HUES48 (cell line): ENCODE data around the gene SKP1.

Experiments
- H3K27ac ChIP-seq: one replicate; pipeline ENCODE4 v1.7.0; 2013; ENCODE audit warnings: low read depth, low read length, inconsistent platforms
- H3K27me3 ChIP-seq: 2 replicates; pipeline ENCODE4 v1.6.1; 2013; ENCODE audit warnings: mild to moderate bottlenecking, low read length; ENCODE audit not compliant: control insufficient read depth, insufficient read depth
- H3K36me3 ChIP-seq: 2 replicates; pipeline ENCODE4 v1.6.1; 2013; ENCODE audit warnings: low read length; ENCODE audit not compliant: control insufficient read depth, insufficient read depth
- H3K4me1 ChIP-seq: 2 replicates; pipeline ENCODE4 v1.6.1; 2013; ENCODE audit warnings: mild to moderate bottlenecking, low read length; ENCODE audit not compliant: control insufficient read depth, insufficient read depth
- H3K4me3 ChIP-seq: 2 replicates; pipeline ENCODE4 v1.5.1; 2013; ENCODE audit warnings: mild to moderate bottlenecking, low read depth, low read length
- H3K9ac ChIP-seq: 2 replicates; pipeline ENCODE4 v1.6.1; 2013; ENCODE audit warnings: mild to moderate bottlenecking, low read depth, low read length, moderate library complexity
- H3K9me3 ChIP-seq: 2 replicates; pipeline ENCODE4 v1.6.1; 2013; ENCODE audit warnings: low read length; ENCODE audit not compliant: control insufficient read depth, insufficient read depth

Gene SKP1

GRCh38 chr5:134148986-134149539 lies 27.7 kb downstream of the SKP1 start:
- Histone ChIP-seq H3K9ac (no peak overlapping the region), H3K27me3 (no peaks in the 10 kb centered on the region), H3K9me3 (no peaks in the 10 kb centered on the region), H3K4me3 (no peak overlapping the region), H3K27ac (no peak overlapping the region), H3K4me1 (no peaks in the 10 kb centered on the region), H3K36me3 (peaks cover 87% of the 10 kb centered on the region)

DNA sequence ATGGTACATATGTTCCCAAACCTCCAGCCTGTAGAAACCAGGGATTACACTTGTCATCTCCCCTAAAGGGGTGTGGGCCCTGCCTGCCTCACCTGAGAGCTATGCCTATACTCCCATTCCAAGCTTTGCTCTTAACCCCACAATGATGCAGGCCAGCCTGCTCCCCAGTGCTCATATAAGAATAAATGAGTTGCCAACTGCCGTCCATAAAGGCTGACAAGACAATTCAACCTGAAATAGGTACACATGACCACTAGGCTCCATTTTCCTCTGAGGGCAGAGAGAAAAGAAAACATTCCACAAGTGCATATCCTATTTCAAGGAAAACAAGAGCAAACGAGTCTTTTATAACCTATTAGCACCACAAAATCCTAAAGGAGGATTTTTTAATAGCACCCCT lies 28.4 kb downstream of the SKP1 start:
- no peaks in the 10 kb centered on the region for H3K9me3 ChIP-seq
- H3K9ac ChIP-seq = no peak overlapping the region
- H3K36me3 ChIP-seq = peaks cover 87% of the 10 kb centered on the region
- H3K4me3 ChIP-seq = no peak overlapping the region
- H3K4me1 ChIP-seq = no peaks in the 10 kb centered on the region
- H3K27ac ChIP-seq = no peak overlapping the region
- H3K27me3 ChIP-seq = no peaks in the 10 kb centered on the region

- no peaks in the 10 kb centered on the region for H3K9me3 ChIP-seq
- no peaks in the 10 kb centered on the region for H3K27me3 ChIP-seq
- H3K4me3 ChIP-seq = no peak overlapping the region
- H3K9ac ChIP-seq = no peak overlapping the region
- no peak overlapping the region for H3K27ac ChIP-seq
- H3K4me1 ChIP-seq = no peaks in the 10 kb centered on the region
- peaks cover 85% of the 10 kb centered on the region for H3K36me3 ChIP-seq
Observed at GRCh38 chr5:134146651-134147518, 29.9 kb downstream of the SKP1 start.

DNA sequence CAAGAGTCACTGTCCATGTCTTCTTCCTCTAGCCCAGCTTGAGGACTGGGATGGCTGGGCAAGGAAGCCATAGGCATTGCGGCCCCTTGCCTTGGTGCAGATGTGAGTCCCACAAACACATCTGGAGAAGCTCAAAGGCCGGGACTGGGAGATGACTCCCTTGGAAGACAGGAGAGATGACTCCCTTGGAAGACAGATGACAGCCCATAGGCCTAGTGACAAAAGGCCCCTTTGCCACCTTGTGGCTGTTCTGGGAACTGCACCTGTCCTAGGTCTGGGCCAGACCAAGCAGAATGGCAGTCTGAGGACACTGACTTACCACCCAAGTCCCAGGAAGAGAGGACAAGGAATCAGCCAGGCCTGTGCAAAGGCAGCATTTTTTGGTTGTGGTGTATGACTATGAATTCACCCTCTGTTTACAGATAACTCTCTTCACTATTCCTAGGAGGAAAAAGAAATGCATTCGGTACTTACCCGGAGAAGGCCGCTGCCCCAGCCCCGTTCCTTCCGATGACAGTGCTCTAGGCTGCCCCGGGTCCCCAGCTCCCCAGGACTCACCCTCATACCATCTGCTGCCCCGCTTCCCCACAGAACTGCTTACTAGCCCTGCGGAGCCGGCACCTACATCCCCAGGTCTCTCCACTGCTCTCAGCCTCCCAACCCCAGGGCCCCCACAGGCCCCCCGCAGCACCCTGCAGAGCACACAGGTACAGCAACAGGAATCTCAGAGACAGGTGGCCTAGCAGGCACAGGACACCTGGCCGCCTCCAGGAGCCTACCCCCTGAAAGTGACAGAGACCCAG lies 30.8 kb downstream of the SKP1 start:
- no peak overlapping the region for H3K27ac ChIP-seq
- no peaks in the 10 kb centered on the region for H3K9me3 ChIP-seq
- H3K9ac ChIP-seq = no peak overlapping the region
- H3K4me1 ChIP-seq = no peaks in the 10 kb centered on the region
- no peak overlapping the region for H3K4me3 ChIP-seq
- H3K27me3 ChIP-seq = no peaks in the 10 kb centered on the region
- peaks cover 84% of the 10 kb centered on the region for H3K36me3 ChIP-seq

GRCh38 chr5:134145041-134145757 lies 31.6 kb downstream of the SKP1 start:
- Histone ChIP-seq H3K9me3 (no peaks in the 10 kb centered on the region), H3K9ac (no peak overlapping the region), H3K4me3 (no peak overlapping the region), H3K27ac (no peak overlapping the region), H3K36me3 (peaks cover 80% of the 10 kb centered on the region), H3K4me1 (peaks cover 2% of the 10 kb centered on the region; the same call in 1 of the 2 replicates), H3K27me3 (no peaks in the 10 kb centered on the region)

GRCh38 chr5:134143944-134144941 lies 32.5 kb downstream of the SKP1 start:
- no peak overlapping the region for H3K9ac ChIP-seq
- no peak overlapping the region for H3K27ac ChIP-seq
- peaks cover 3% of the 10 kb centered on the region; the same call in 1 of the 2 replicates for H3K4me1 ChIP-seq
- H3K9me3 ChIP-seq = no peaks in the 10 kb centered on the region
- H3K36me3 ChIP-seq = peaks cover 76% of the 10 kb centered on the region
- H3K4me3 ChIP-seq = no peak overlapping the region
- H3K27me3 ChIP-seq = no peaks in the 10 kb centered on the region

GRCh38 chr5:134143431-134143830 lies 33.3 kb downstream of the SKP1 start:
- peaks cover 3% of the 10 kb centered on the region; the same call in 1 of the 2 replicates for H3K4me1 ChIP-seq
- H3K9ac ChIP-seq = no peak overlapping the region
- H3K4me3 ChIP-seq = no peak overlapping the region
- H3K9me3 ChIP-seq = no peaks in the 10 kb centered on the region
- H3K27ac ChIP-seq = no peak overlapping the region
- H3K27me3 ChIP-seq = no peaks in the 10 kb centered on the region
- peaks cover 73% of the 10 kb centered on the region for H3K36me3 ChIP-seq

GRCh38 chr5:134142806-134143205 lies 33.9 kb downstream of the SKP1 start:
- peaks cover 72% of the 10 kb centered on the region for H3K36me3 ChIP-seq
- H3K9ac ChIP-seq = no peak overlapping the region
- H3K27ac ChIP-seq = no peak overlapping the region
- H3K27me3 ChIP-seq = no peaks in the 10 kb centered on the region
- H3K4me1 ChIP-seq = peaks cover 3% of the 10 kb centered on the region; the same call in 1 of the 2 replicates
- no peak overlapping the region for H3K4me3 ChIP-seq
- H3K9me3 ChIP-seq = no peaks in the 10 kb centered on the region

GRCh38 chr5:134142052-134142451 lies 34.7 kb downstream of the SKP1 start:
- Histone ChIP-seq H3K36me3 (peaks cover 70% of the 10 kb centered on the region), H3K4me3 (no peak overlapping the region), H3K9ac (no peak overlapping the region), H3K9me3 (no peaks in the 10 kb centered on the region), H3K4me1 (peaks cover 7% of the 10 kb centered on the region), H3K27ac (no peak overlapping the region), H3K27me3 (no peaks in the 10 kb centered on the region)
